ENCODE results near the gene COX7A2L.
"Not testable (repeated sequence)": the region's sequence is repeated elsewhere in the genome, so short reads cannot be mapped to it uniquely, and the experiment has no call there.

Gene COX7A2L

GRCh38 chr2:42340938-42341636 is 19.9 kb downstream of the COX7A2L start:
- TF ChIP-seq POLR2A (IDR thresholded peaks at IDR 0.05; ENCODE audit: low read depth, low read length), result no peak
- FAIRE-seq (no peak), DNase-seq (ENCODE audit: insufficient read length, low spot score) (no peak)

GRCh38 chr2:42340045-42340937 is 20.7 kb downstream of the COX7A2L start:
- TF ChIP-seq TAF1 (IDR thresholded peaks at IDR 0.05; ENCODE audit: low read depth, low read length) (no peak), POLR2AphosphoS5 (IDR thresholded peaks at IDR 0.05; ENCODE audit: low read depth, low read length) (no peak; the same call in 1 of the 2 replicates), SPI1 (IDR thresholded peaks at IDR 0.05; ENCODE audit: low read depth, low read length) (no peak), PAX5 (IDR thresholded peaks at IDR 0.05; ENCODE audit: insufficient read depth, low read length, severe bottlenecking) (no peak), POLR2A (IDR thresholded peaks at IDR 0.05; ENCODE audit: low read depth, low read length) (no peak)
- DNase-seq (ENCODE audit: insufficient read length, low spot score), result no peak
- FAIRE-seq, result no peak

GRCh38 chr2:42339191-42339912 is 21.7 kb downstream of the COX7A2L start:
- FAIRE-seq (no peak), DNase-seq (ENCODE audit: insufficient read length, low spot score) (no peak)
- TF ChIP-seq POU2F2 (IDR thresholded peaks at IDR 0.05; ENCODE audit: low read depth, low read length) (no peak), POLR2A (IDR thresholded peaks at IDR 0.05; ENCODE audit: low read depth, low read length) (no peak), SPI1 (IDR thresholded peaks at IDR 0.05; ENCODE audit: low read depth, low read length) (no peak), POLR2AphosphoS5 (IDR thresholded peaks at IDR 0.05; ENCODE audit: low read depth, low read length) (no peak), TAF1 (IDR thresholded peaks at IDR 0.05; ENCODE audit: low read depth, low read length) (no peak), PAX5 (IDR thresholded peaks at IDR 0.05; ENCODE audit: insufficient read depth, low read length, severe bottlenecking) (no peak)

GRCh38 chr2:42338567-42339190 is 22.3 kb downstream of the COX7A2L start:
- FAIRE-seq (no peak), DNase-seq (ENCODE audit: insufficient read length, low spot score) (no peak)
- TF ChIP-seq POLR2AphosphoS5 (IDR thresholded peaks at IDR 0.05; ENCODE audit: low read depth, low read length), result peak; percentile 2; the same call in 1 of the 2 replicates
- no peak for TF ChIP-seq POU2F2 (IDR thresholded peaks at IDR 0.05; ENCODE audit: low read depth, low read length)
- no peak for TF ChIP-seq PAX5 (IDR thresholded peaks at IDR 0.05; ENCODE audit: insufficient read depth, low read length, severe bottlenecking)
- no peak for TF ChIP-seq TAF1 (IDR thresholded peaks at IDR 0.05; ENCODE audit: low read depth, low read length)
- TF ChIP-seq POLR2A (IDR thresholded peaks at IDR 0.05; ENCODE audit: low read depth, low read length), result no peak
- no peak for TF ChIP-seq SPI1 (IDR thresholded peaks at IDR 0.05; ENCODE audit: low read depth, low read length)

- FAIRE-seq (no peak), DNase-seq (ENCODE audit: insufficient read length, low spot score) (no peak)
- TF ChIP-seq POLR2AphosphoS5 (IDR thresholded peaks at IDR 0.05; ENCODE audit: low read depth, low read length), result no peak
- TF ChIP-seq POU2F2 (IDR thresholded peaks at IDR 0.05; ENCODE audit: low read depth, low read length), result no peak
- TF ChIP-seq SPI1 (IDR thresholded peaks at IDR 0.05; ENCODE audit: low read depth, low read length), result no peak
- TF ChIP-seq POLR2A (IDR thresholded peaks at IDR 0.05; ENCODE audit: low read depth, low read length), result no peak
- no peak for TF ChIP-seq PAX5 (IDR thresholded peaks at IDR 0.05; ENCODE audit: insufficient read depth, low read length, severe bottlenecking)
- TF ChIP-seq TAF1 (IDR thresholded peaks at IDR 0.05; ENCODE audit: low read depth, low read length), result no peak
These were observed 23.0 kb downstream of the COX7A2L start for GRCh38 chr2:42337846-42338566.

GRCh38 chr2:42337356-42337820 is 23.6 kb downstream of the COX7A2L start:
- no peak for DNase-seq (ENCODE audit: insufficient read length, low spot score)
- no peak for FAIRE-seq
- TF ChIP-seq POLR2A (IDR thresholded peaks at IDR 0.05; ENCODE audit: low read depth, low read length) (no peak), POU2F2 (IDR thresholded peaks at IDR 0.05; ENCODE audit: low read depth, low read length) (no peak), SPI1 (IDR thresholded peaks at IDR 0.05; ENCODE audit: low read depth, low read length) (no peak)

- FAIRE-seq (no peak), DNase-seq (ENCODE audit: insufficient read length, low spot score) (no peak)
- TF ChIP-seq POU2F2 (IDR thresholded peaks at IDR 0.05; ENCODE audit: low read depth, low read length) (no peak), PAX5 (IDR thresholded peaks at IDR 0.05; ENCODE audit: insufficient read depth, low read length, severe bottlenecking) (no peak), TAF1 (IDR thresholded peaks at IDR 0.05; ENCODE audit: low read depth, low read length) (no peak), SPI1 (IDR thresholded peaks at IDR 0.05; ENCODE audit: low read depth, low read length) (no peak), POLR2AphosphoS5 (IDR thresholded peaks at IDR 0.05; ENCODE audit: low read depth, low read length) (no peak; the same call in 1 of the 2 replicates), POLR2A (IDR thresholded peaks at IDR 0.05; ENCODE audit: low read depth, low read length) (no peak; the same call in 1 of the 2 replicates)
These were observed 24.6 kb downstream of the COX7A2L start for GRCh38 chr2:42336361-42336965.

GRCh38 chr2:42335514-42336104 is 25.4 kb downstream of the COX7A2L start:
- TF ChIP-seq POU2F2 (IDR thresholded peaks at IDR 0.05; ENCODE audit: low read depth, low read length) (no peak), POLR2AphosphoS5 (IDR thresholded peaks at IDR 0.05; ENCODE audit: low read depth, low read length) (no peak), PAX5 (IDR thresholded peaks at IDR 0.05; ENCODE audit: insufficient read depth, low read length, severe bottlenecking) (no peak), SPI1 (IDR thresholded peaks at IDR 0.05; ENCODE audit: low read depth, low read length) (no peak), POLR2A (IDR thresholded peaks at IDR 0.05; ENCODE audit: low read depth, low read length) (no peak), TAF1 (IDR thresholded peaks at IDR 0.05; ENCODE audit: low read depth, low read length) (no peak)
- DNase-seq (ENCODE audit: insufficient read length, low spot score) (no peak), FAIRE-seq (no peak)

- FAIRE-seq; DNase-seq (ENCODE audit: insufficient read length, low spot score): not testable (repeated sequence)
These were observed 26.2 kb downstream of the COX7A2L start for GRCh38 chr2:42334865-42335264.

Data from GM12891 (cell line).